G401.6 (cell line): ENCODE measurements around the gene SLC9A6.

ENCODE experiments used
- FAIRE-seq: peaks from 2 replicates; lab custom pipeline; 2012; peaks lifted over from hg19 to GRCh38; lab: Jason Lieb, UNC

SLC9A6 gene

GRCh38 chrX:135985157-135985972, at the start of gene SLC9A6:
Gene SLC9A6, plus strand, starts transcription at chrX:135985435. Its CDS starts 224 bp downstream, at chrX:135985659.
- no peak for FAIRE-seq

GRCh38 chrX:135944486-135944885, 40.7 kb upstream of the SLC9A6 start:
- FAIRE-seq: no peak

- no peak for FAIRE-seq
These were observed 33.9 kb upstream of the SLC9A6 start for GRCh38 chrX:135951291-135951690.

- no peak for FAIRE-seq
These were observed 12.1 kb upstream of the SLC9A6 start for GRCh38 chrX:135973025-135973547.

- FAIRE-seq: no peak
These were observed 11.5 kb upstream of the SLC9A6 start, which contains the start of gene MMGT1 for GRCh38 chrX:135973548-135974278. Gene MMGT1, minus strand, starts transcription at chrX:135973988. Its CDS starts 313 bp downstream, at chrX:135973675.

GRCh38 chrX:135974279-135974856, 10.9 kb upstream of the SLC9A6 start:
- FAIRE-seq: no peak

- no peak for FAIRE-seq
These were observed 9.8 kb upstream of the SLC9A6 start for GRCh38 chrX:135975421-135975820.

GRCh38 chrX:135977611-135978010, 7.6 kb upstream of the SLC9A6 start:
- no peak for FAIRE-seq

GRCh38 chrX:135981010-135981409, 4.2 kb upstream of the SLC9A6 start:
- FAIRE-seq: no peak

- FAIRE-seq: no peak
These were observed 3.6 kb upstream of the SLC9A6 start for GRCh38 chrX:135981668-135982067.

GRCh38 chrX:135982860-135983259, 2.4 kb upstream of the SLC9A6 start:
- FAIRE-seq: no peak

GRCh38 chrX:135984256-135984655, 979 bp upstream of the SLC9A6 start:
- FAIRE-seq: no peak

- peak; percentile 6 for FAIRE-seq
These were observed 461 bp upstream of the SLC9A6 start for GRCh38 chrX:135984791-135985156.

GRCh38 chrX:135985973-135986310, 707 bp downstream of the SLC9A6 start:
- FAIRE-seq: no peak

- FAIRE-seq: no peak
These were observed 3.0 kb downstream of the SLC9A6 start for GRCh38 chrX:135988245-135988644.

- FAIRE-seq: no peak
These were observed 29.8 kb downstream of the SLC9A6 start for GRCh38 chrX:136015016-136015415.

GRCh38 chrX:136016881-136017280, 31.6 kb downstream of the SLC9A6 start:
- FAIRE-seq: no peak

GRCh38 chrX:136019226-136019625, 34.0 kb downstream of the SLC9A6 start:
- no peak for FAIRE-seq

- no peak for FAIRE-seq
These were observed 35.9 kb downstream of the SLC9A6 start for GRCh38 chrX:136021160-136021559.

GRCh38 chrX:136021903-136022302, 36.7 kb downstream of the SLC9A6 start:
- FAIRE-seq: no peak

GRCh38 chrX:136025091-136025490, 39.9 kb downstream of the SLC9A6 start:
- no peak for FAIRE-seq

GRCh38 chrX:136028383-136028984, 43.2 kb downstream of the SLC9A6 start:
- FAIRE-seq: peak; percentile 81

- no peak for FAIRE-seq
These were observed 44.5 kb downstream of the SLC9A6 start for GRCh38 chrX:136029766-136030165.
